DMS79 treated with DMSO at 0.1 percent for 48 hours (cell line): Measurements from ENCODE around the gene POU1F1.
"Not testable (repeated sequence)": the region's sequence is repeated elsewhere in the genome, so short reads cannot be mapped to it uniquely, and the experiment has no call there.

Experiments used
- DNase-seq: peaks from one replicate; lab custom pipeline; 2025; lab: John Stamatoyannopoulos, UW

The POU1F1 gene, protein sequence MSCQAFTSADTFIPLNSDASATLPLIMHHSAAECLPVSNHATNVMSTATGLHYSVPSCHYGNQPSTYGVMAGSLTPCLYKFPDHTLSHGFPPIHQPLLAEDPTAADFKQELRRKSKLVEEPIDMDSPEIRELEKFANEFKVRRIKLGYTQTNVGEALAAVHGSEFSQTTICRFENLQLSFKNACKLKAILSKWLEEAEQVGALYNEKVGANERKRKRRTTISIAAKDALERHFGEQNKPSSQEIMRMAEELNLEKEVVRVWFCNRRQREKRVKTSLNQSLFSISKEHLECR

GRCh38 chr3:87276484-87276883 lies at the start of gene POU1F1:
TSS of gene POU1F1 (minus strand) at chr3:87276584. CDS start at chr3:87276462, 122 bp downstream.
- DNase-seq, result no peak

DNA sequence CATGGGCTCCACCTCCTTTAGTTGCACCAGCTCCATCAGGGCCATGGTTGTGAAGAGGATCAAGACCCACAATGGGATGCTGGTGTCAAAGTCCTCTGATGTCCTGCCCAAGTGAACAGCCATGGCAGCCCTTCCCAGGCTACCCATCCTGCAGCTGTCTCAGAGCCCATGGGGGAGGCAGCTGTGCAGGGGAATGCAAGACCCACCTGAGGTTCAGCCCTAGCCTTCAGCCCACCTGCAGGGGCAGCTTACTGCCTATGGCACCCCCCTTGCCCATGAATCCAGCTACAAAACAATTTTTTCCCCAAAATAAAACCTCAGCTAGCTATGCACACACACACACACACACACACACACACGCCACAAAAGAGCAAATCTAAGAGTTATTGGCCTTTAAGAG lies 48.2 kb upstream of the POU1F1 start:
- no peak for DNase-seq

GRCh38 chr3:87320756-87321626 lies 44.6 kb upstream of the POU1F1 start:
- no peak for DNase-seq

DNA sequence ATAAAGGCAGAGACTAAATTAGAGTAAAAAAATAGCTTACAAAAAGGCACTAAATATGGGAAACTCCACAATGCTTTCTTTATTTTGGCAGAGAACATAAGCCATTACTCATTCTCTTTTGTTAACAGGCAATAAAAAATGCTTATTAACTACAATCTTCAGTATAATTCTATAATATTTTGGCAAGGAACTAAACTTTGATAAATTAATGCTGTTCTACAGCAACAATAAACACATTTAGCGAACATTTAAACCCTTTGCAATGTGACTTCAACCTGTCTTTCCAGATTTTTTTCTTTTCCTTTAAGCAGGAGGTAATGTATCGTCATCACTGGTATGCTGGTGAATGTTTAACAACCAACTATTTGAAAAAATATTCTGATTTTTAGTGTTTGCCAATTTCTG lies 42.2 kb upstream of the POU1F1 start:
- no peak for DNase-seq

DNA sequence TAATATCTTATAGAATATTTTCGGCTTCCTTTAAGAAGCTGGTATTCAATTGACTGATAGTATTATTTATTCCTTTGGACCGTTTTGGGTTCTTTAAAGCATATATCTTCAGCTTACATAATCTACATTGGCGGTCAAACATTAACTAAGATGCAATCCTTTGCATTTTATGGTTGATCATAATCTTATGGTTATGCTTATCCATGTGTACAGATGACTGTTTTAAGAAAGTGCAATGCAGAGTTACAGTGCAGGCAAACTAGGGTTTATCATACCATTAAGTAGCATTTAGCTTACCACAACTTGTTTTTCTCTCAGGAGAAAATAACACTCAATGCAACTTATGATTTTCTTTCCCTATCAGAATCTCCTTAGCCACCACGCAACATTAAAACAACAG lies 41.4 kb upstream of the POU1F1 start:
- no peak for DNase-seq

- no peak for DNase-seq
Observed at GRCh38 chr3:87313641-87314040, 37.3 kb upstream of the POU1F1 start.

DNA sequence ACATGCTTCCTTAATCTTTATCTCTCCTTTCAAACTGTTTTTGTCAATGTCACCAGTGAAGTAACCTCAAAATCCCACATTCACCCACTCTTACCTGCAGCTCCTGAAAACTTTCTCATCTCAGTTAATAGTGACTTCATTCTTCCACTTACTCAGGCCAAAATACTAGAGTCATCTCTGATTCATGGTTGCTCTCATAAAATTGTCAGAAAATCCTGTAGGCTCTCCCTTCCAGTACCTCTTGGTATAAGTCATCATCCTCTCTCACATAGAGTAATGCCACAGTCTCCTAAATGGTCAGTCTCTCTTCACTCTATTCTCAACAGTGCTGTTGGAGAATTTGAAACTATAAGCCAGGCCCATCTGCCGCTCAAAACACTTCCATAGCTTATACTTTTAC lies 34.9 kb upstream of the POU1F1 start:
- no peak for DNase-seq

- DNase-seq, result no peak
Observed at GRCh38 chr3:87309601-87310000, 33.2 kb upstream of the POU1F1 start.

GRCh38 chr3:87307805-87308204 lies 31.4 kb upstream of the POU1F1 start:
- DNase-seq, result no peak

DNA sequence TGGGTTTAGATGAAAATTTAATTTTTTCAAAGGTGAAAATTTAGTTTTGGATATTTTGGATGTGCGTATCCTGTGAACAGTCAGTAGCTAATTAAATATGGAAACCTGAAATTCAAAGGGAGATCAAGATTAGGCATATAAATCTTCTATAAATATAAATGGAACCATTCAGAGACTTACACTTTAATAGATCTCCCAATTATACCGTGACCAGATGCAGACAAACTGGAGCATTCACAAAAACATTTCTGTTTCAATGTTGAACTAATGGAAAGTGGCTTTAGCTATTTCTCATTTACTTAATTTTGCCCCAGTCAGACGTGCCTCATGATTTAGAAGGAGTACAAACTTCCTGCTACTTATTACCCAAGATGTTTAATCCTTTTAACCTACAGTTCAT lies 29.1 kb upstream of the POU1F1 start:
- no peak for DNase-seq

DNA sequence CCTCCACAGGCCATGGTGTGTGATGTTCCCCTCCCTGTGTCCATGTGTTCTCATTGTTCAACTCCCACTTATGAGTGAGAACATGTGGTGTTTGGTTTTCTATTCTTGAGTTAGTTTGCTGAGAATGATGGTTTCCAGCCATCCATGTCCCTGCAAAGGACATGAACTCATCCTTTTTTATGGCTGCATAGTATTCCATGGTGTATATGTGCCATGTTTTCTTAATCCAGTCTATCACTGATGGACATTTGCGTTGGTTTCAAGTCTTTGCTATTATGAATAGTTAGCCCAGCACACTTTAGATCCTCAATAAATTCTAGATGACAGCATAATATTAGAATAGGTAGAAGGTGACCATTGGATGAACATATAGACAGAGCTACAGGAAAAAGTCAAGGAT lies 28.6 kb upstream of the POU1F1 start:
- DNase-seq, result not testable (repeated sequence)

GRCh38 chr3:87298111-87298718 lies 21.8 kb upstream of the POU1F1 start:
- peak; percentile 4 for DNase-seq

DNA sequence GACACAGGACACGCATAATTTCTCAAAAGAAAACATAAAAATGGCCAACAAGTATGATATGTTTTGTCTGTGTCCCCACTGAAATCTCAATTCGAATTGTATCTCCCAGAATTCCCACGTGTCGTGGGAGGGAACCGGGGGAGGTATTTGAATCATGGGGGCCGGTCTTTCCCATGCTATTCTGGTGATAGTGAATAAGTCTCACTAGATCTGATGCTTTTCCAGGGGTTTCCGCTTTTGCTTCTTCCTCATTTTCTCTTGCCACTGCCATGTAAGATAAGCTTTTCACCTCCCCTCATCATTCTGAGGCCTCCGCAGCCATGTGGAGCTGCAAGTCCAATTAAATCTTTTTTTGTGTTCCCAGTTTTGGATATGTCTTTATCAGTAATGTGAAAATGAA lies 12.1 kb upstream of the POU1F1 start:
- no peak for DNase-seq

DNA sequence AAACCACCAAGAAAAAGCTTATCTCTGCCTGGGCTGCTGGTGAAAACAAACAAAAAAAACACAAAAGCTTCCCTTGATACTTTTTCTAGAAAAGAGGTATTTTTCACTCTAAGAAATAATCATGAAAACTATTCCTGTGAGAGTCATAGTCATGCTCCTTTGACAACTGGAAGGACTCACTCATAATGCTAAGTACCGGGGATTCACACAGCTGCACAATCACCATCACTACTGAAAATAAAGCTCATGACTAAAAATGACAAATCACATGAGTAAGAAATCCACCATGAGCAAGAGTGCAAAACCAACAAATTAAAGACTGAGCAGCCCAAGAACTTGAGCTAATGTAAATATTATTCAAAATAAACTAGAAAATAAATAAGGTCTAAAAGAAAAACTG lies 10.6 kb upstream of the POU1F1 start:
- DNase-seq, result no peak

GRCh38 chr3:87272718-87273341 lies 3.6 kb downstream of the POU1F1 start:
- DNase-seq, result no peak

- no peak for DNase-seq
Observed at GRCh38 chr3:87270908-87271700, 5.3 kb downstream of the POU1F1 start.

DNA sequence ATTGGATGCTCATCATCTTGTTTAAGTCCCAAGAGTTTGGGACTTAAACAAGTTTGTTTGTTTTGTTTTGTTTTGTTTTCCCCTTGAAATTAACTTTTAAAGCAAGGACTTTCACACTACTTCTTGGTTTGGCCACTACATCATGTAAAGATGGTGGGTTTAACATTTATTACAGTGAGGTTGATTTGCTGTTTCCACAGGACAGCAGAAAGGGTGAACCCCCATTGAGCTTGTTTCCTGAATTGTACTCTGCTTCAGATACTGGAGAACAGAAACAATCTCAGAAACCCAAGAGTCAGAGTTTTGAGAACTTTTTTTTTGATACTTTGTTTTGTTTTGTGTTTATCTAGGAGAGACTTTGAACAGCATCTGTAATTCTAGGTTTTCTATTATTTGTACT lies 6.7 kb downstream of the POU1F1 start:
- DNase-seq, result no peak

GRCh38 chr3:87268646-87269211 lies 7.7 kb downstream of the POU1F1 start:
- DNase-seq, result no peak

GRCh38 chr3:87267953-87268645 lies 8.3 kb downstream of the POU1F1 start:
- no peak for DNase-seq

- no peak for DNase-seq
Observed at GRCh38 chr3:87261925-87262324, 14.5 kb downstream of the POU1F1 start.

DNA sequence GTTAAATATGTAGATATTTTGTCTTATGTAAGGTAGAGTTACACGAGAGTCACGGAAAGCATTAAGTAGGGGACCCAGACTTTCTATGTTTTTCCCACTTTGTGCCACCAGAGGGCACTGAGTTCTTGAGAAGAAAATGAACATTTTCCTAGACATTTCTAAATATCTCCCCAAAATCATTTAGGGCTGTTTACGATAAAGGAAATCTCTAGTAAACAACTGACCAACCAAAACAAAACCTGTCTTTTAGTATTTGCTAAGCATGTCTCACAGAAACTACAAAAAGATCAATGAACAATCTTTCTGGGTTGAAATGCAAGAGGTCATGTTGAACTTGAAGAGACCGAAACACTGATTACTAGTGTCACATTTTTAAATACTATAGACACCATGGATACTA lies 16.1 kb downstream of the POU1F1 start:
- DNase-seq, result peak; percentile 2
